ENCODE results near the gene CYP27C1.

DNA sequence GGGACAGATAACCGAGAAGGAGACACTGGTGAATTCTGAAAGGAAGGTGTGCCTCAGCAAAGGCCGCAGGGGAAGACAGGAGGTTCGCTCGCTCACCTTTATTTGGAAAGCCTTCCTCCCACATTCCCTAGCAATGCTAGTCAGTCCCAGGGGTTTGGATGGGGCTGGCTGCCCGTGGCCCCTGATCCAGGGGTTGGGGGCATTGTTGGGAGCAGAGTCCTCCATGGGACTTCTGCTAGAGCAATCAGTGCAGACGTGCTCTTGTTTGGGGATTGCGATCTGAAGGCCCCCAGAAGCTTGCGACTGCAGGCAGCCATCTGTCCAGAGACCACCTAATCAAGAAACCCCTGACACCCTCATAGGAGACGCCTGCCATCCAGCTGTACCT, 6.0 kb upstream of the CYP27C1 start:
- TF ChIP-seq, protein P1, sequence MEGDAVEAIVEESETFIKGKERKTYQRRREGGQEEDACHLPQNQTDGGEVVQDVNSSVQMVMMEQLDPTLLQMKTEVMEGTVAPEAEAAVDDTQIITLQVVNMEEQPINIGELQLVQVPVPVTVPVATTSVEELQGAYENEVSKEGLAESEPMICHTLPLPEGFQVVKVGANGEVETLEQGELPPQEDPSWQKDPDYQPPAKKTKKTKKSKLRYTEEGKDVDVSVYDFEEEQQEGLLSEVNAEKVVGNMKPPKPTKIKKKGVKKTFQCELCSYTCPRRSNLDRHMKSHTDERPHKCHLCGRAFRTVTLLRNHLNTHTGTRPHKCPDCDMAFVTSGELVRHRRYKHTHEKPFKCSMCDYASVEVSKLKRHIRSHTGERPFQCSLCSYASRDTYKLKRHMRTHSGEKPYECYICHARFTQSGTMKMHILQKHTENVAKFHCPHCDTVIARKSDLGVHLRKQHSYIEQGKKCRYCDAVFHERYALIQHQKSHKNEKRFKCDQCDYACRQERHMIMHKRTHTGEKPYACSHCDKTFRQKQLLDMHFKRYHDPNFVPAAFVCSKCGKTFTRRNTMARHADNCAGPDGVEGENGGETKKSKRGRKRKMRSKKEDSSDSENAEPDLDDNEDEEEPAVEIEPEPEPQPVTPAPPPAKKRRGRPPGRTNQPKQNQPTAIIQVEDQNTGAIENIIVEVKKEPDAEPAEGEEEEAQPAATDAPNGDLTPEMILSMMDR (IDR thresholded peaks at IDR 0.05): no peak
- no peak for TF ChIP-seq POLR2A (IDR thresholded peaks at IDR 0.05)

Data from thyroid gland (tissue), 4 donors.